GM20431 (cell line): Measurements from ENCODE around the gene ZNF540.
"Not testable (repeated sequence)": the region's sequence is repeated elsewhere in the genome, so short reads cannot be mapped to it uniquely, and the experiment has no call there.

Source experiments
- in situ Hi-C: fragments of 300-500 bp; cut with MseI, MboI; formaldehyde crosslinking; loops from one replicate; pipeline ENCODE4 v1.15.0; 2020; ENCODE audit warnings: low sequenced_read_pairs; ENCODE audit not compliant: unreplicated experiment

The ZNF540 gene

DNA sequence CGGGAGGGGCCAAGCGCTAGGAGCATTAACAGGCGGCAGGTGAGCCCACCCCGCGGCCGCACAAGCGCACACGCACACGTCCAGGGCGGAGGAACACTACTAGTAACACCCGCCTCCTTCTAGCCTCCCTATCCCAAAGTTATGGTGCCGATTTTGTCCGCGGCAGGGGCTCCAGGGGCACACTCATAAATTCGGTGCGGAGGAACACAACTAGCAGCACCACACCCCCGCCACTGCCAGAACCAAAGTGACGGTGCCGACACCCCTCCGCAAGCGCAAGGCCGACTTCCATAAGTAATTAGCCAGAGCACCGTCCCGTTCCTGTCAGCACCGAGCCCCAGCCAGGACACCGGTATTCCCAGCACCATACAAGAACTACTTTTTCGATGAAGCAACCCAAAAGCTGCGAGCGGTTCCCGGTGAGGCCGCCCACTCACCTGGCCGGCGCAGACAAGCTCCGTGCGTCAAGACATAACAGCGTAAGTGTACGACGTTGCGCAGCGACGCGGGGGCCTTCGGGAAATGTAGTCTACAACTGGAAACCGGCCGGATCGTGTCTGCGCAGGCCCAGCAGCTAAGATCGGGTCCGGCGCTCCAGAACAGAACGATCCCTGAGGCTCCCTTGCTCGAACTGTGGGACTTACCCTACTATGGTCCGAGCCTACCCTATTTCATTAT, at the start of gene ZNF540, which contains the start of gene ZNF571:
Gene ZNF540 (plus strand): TSS at position 573 of the 678 bp plus-strand sequence. CDS start 3,572 bp downstream, outside the sequence.
Gene ZNF571 (minus strand): TSS at position 489 of the 678 bp plus-strand sequence. CDS start 8,116 bp downstream, outside the sequence.
- in situ Hi-C loops: no loop called here

DNA sequence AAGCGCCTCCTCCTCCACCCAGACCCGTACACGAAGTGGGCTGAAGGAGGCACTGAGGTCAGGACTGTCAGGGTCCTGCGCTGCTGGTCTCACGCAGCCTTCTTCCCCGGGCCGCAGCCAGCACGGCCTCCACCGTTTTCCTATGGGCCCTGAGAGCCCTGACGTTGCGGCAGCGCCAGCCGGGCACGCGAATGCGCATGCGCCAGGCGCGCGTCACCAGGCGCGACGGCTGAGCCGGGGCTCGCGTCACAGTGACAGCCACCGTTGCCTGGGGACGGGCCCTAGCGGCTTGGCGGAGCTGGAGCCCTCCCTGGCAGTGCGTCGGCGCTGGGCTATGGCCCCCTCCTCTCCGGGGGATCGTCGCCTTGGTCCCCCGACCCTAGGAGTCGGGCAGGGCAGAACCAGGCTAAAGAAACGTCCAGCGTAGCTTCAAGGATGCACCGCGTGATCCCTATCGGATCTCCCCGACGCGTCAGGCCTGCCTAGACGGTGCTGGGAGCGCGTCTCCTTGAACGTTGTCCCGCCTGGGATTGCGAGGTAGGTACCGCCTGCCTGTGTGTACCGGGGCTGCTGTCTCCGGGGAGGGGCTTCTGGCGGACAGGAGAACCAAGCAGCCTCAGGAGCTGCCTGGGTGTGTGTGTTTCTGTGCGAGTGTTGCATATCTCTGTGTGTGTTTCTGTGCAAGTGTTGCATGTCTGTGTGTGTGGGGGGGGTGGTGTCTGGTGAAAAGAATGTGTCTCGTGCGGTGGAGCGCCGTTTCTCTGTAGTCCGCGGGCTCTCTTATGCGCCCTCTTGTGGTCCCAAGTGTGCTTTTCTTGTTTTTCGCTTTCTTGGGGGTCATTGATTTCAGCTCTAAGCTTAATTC, 43.3 kb upstream of the ZNF540 start:
- in situ Hi-C loops: no loop called here

DNA sequence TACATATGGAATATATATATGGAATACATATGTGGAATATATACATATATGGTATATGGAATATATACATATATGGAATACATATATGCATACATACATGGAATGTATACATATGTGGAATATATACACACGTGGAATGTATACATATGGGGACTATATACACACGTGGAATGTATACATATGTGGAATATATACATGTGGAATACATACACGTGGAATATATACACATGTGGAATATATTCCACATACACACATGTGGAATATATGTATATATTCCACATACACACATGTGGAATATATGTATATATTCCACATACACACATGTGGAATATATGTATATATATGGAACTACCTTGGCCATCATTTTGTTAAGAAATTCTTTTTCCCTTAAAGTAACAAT, 31.2 kb upstream of the ZNF540 start:
- in situ Hi-C loops: no loop called here

DNA sequence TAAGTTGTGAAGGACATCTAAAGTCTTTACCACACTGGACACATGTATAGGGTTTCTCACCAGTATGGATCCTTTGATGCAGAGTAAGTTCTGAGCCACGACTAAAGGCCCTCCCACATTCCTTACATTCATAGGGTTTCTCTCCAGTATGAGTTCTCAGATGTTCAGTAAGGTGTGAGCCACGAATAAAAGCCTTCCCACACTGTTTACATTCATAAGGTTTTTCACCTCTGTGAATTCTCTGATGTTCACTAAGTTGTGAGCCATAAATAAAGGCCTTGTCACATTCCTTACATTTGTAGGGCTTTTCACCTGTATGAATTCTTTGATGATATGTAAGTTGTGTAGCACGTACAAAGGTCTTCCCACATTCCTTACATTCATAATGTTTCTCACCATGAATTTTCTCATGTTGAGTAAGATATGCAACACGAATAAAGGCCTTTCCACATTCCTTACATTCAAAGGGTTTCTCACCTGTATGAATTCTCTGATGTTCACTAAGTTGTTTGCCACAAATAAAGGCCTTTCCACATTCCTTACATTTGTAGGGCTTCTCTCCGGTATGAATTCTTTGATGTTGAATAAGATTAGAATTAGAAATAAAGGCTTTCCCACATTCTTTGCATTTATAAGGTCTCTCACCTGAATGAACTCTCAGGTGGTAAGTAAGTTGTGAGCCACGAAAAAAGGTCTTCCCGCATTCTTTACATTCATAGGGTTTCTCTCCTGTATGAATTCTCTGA, 29.9 kb upstream of the ZNF540 start:
- in situ Hi-C loops: no loop called here

DNA sequence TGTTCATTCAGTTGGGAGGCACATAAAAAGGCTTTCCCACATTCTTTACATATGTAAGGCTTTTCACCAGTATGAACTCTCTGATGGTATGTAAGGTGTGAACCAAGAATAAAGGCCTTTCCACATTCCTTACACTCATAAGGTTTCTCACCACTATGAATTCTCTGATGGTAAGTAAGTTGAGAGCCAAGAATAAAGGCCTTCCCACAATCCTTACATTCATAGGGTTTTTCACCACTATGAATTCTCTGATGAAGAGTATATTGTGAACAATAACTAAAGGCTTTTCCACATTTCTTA, 29.4 kb upstream of the ZNF540 start:
- in situ Hi-C loops: no loop called here

DNA sequence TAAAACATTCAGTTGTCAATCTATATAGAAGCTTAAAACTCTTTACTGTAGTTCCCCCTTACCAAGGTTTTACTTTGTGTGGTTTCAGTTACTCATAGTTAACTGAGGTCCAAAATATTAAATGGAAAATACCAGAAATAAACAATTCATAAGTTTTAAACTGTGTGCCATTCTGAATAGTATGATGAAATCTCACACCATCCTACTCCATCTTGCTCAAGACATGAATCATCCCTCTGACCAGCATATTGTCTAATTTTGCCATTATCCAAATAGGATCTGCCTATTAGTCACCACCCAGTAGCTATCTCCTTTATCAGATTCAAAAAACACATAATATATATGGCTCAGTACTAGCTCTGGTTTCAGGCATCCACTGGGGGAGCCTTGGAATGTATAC, 22.5 kb upstream of the ZNF540 start:
- in situ Hi-C loops: no loop called here

DNA sequence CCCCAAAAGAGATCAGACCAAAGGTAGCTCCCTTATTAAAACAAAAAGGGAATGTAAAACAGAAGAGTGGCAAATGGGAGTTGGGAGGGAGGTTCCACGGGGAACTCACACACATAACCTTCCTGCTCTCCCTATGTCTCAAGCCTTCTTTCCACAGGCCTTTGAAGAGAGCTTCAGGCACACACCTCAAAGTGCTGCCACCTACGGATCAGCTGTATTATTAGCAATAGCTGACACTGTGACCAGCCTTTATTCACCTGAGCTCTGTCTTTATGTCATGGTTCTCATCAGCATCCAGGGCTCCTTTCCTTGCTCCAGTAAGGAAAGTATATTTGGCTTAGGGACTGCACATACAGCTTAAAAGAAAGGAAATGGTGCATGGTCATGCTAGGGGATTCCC, 11.3 kb upstream of the ZNF540 start:
- in situ Hi-C loops: no loop called here

DNA sequence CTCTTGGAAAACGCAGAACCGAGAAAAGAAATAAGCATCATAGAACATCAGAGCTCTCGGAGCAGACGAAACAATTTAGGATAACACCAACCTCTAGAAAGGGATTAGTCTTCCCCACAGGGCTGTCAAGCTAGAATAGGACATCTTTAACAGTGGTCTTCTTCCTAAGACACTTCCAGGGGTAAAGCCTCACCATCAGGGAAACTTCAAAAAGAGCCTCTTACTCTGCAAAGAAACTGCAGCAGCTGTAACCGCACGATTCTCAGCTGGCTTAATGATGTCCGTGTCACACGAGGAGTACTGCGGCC, 726 bp upstream of the ZNF540 start:
- in situ Hi-C loops: no loop called here

DNA sequence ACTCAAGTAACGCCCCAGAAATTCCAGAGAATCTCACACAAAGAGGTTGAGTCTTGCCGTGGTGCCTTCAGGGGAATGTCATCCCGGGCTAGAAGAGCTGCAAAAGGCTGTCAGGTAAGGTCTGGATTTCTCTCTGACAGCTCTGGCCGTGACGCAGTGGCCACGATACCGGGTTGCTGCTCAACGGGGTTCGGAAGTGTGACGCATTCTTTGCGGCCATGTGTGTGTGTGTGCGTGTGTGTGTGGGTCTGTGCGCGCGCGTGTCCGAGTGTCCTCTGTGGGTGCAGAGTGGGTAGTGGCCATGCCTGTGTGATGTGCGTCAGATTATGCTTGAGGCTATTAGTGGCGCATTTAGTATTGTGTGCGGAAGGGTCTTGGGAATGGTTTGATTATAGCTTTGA, 306 bp downstream of the ZNF540 start:
- in situ Hi-C loops: no loop called here

DNA sequence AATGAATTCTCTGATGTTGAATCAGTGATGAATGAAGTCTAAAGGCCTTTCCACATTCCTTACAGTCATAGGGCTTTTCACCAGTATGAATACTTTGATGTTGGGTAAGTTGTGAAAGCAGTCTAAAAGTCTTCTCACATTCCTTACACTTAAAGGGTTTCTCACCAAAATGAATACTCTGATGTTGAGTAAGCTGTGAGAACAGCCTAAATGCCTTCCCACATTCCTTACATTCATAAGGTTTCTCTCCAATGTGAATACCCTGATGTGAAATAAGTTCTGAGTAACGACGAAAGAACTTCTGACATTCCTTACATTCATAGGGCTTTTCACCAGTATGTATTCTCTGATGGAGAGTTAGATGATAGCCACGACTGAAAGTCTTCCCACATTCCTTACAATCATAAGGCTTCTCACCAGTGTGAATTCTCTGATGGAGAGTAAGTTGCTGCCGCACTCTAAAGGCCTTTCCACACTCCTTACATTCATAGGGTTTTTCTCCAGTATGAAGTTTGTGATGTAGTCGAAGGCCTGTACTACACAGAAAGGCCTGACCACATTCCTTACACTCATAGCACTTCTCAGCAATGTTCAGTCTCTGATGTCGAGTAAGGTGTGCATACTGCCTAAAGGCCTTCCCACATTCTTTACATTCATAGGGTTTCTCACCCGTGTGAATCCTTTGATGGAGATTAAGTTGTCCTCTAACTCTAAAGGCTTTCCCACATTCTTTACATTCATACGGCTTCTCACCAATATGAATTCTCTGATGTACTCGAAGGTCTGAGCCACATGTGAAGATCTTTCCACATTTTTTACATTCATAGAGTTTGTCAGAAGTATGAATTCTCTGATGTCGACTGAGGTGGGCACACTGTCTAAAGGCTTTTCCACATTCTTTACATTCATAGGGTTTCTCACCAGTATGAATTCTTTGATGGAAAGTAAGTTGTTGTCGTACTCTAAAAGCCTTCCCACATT, 40.7 kb downstream of the ZNF540 start:
- in situ Hi-C loops: no loop called here

DNA sequence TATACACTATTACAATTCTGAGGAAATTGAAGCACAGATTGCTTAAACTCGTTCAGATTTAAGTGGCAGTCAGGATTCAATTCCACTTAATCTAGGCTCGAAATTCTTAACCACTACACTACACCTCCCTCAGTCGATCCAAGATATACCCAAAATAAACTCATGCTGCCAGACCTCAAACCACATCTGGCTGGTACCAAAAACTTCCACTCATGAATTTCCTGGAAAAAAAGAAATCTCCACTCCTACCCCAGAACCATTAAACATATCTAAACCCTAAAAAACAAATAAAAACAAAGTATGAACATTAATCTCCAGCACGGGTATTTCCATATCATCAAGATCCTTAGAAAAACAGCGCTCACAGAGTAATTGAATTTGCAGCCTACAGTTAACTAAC, 59.4 kb downstream of the ZNF540 start:
- in situ Hi-C loops: no loop called here

DNA sequence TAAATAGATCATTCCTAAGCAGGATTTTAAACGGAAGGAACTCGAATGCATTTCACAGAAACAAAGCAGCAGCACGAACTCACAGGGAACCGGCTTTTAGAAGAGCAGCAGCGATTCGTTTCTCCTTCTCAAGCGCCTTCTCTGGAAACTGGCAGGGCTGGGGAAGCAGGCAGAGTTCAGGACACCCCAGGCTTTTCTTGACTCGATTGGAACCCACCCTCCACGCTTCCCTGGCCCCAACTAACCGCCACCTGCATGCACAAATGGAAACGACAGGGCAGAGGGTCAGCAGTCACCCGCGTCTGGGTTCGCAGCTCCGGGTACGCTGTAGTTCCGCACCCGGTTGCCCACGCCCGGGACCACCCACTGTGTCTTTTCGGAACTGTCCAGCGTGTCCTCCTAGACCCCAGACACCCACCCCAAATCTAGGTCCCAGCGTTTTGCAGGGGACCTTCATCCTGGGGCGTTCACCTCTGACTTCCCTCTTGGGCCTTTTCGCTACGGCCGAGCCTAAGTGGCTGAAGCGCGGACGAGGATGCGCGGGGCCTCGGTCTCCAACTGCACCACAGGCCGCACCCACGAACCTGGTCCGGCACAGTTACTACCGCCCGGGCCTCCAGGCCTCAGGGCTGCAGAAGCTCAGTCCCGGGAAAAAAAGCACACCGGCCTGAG, 60.1 kb downstream of the ZNF540 start:
- in situ Hi-C loops: no loop called here

DNA sequence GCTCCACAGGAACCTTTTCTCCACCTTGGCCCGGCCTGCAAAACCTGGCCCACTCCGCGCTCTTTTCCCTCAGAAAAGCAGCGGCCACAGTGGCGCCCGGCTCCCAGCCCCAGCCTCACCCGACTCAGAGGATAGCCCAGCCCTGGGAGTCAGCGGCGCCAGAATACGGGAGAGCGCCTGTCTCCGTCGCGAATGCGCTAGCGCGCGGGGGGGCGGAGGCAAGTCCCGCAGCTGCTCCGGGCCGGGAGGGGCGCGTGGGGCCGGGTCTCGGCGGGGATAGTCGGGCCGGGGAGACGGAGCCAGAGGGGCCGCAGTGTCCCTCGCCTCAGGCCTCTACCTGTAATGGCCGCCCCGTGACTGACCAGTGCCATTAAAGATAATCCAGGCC, 60.6 kb downstream of the ZNF540 start, which contains the start of gene ZFP30:
Gene ZFP30 (minus strand): TSS at position 165 of the 388 bp plus-strand sequence. CDS start 7,643 bp downstream, outside the sequence.
- in situ Hi-C loops: no loop called here

DNA sequence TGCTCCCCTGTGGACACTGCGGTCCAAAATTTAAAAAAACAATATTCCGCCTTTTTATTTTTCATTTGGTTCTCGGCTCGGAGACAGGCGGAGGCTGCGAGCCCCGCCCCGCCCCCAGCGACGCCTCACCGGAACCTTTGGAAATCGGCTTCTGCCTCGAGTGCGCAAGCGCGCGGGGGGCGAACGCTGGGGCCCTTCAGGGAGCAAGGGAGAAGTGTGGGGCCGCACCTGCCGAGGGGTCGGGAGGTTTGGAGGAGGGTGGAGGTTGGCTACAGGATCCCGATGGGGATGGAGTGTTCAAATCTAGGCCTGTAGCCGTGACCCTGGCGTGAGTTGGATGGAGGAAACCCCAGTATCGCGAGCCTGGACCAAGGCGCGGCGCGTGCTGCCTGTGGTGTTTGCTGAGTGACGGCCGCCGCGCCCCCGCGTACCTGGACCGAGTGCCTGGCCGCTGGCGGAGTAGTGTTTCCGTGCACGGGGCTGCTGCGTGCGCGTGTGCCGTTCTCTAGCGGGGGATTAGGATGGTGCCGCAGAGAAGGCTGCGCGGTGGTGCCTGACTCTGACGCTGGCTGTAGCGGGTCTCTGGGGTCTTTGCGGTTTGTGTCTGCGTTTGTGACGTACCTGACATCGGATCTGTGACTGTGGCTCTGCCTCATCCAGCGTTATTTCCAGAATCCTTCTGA, 61.2 kb downstream of the ZNF540 start:
- in situ Hi-C loops: no loop called here

DNA sequence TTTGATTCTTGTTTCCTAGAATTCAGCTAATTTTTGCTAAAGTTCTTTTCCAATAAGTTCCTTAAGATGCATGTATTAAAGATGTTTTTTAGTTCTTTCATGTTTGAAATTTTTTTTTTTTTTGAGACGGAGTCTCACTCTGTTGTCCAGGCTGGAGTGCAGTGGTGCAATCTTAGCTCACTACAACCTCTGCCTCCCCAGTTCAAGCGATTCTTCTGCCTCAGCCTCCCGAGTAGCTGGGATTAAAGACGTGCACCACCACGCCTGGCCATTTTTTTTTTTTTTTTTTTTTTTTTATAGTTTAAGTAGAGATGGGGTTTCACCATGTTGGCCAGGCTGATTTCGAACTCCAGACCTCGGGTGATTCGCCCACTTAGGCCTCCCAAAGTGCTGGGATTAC, 62.5 kb downstream of the ZNF540 start:
- in situ Hi-C loops: not testable (repeated sequence)
